ENCODE results near the gene ITGB3. TPM values are rescaled to one million over a fixed set of nuclear protein-coding genes. Genes with fewer than 3 reads are reported as not detected.

ITGB3 gene
- polyA plus RNA-seq, 4 donors, result 0.54 to 4.8 (median 2.2) TPM

GRCh38 chr17:47288531-47289116, 35.0 kb downstream of the ITGB3 start:
- H3K27me3 ChIP-seq (ENCODE audit: control insufficient read depth in 3 of 3, insufficient read depth in 3 of 3, low read length in 3 of 3), result no peaks in the 10 kb centered on the region
- no peaks in the 10 kb centered on the region for H3K9me3 ChIP-seq (ENCODE audit: control insufficient read depth in 2 of 2, insufficient read depth in 1 of 2, low read depth in 1 of 2, low read length in 1 of 2)
- H3K4me3 ChIP-seq (ENCODE audit: low read depth in 1 of 3, low read length in 3 of 3), result no peak overlapping the region
- WGBS, 3 donors, result 69 to 75% (median 70%) methylated on average over 6 of the region's 6 CpGs
- H3K36me3 ChIP-seq (ENCODE audit: control insufficient read depth in 3 of 3, insufficient read depth in 2 of 3, low read depth in 1 of 3, low read length in 3 of 3), result peaks cover 0 to 6% (median 0%) of the 10 kb centered on the region in 3 donors
- DNase-seq, result peak in 1 of 2 donors; percentile 59
- no peaks in the 10 kb centered on the region for H3K4me1 ChIP-seq (ENCODE audit: control insufficient read depth in 3 of 3, insufficient read depth in 2 of 3, low read depth in 1 of 3, low read length in 2 of 3)
- FAIRE-seq, result no peak
- no peak overlapping the region for H3K27ac ChIP-seq (ENCODE audit: low read depth in 1 of 3, low read length in 2 of 3)

DNA sequence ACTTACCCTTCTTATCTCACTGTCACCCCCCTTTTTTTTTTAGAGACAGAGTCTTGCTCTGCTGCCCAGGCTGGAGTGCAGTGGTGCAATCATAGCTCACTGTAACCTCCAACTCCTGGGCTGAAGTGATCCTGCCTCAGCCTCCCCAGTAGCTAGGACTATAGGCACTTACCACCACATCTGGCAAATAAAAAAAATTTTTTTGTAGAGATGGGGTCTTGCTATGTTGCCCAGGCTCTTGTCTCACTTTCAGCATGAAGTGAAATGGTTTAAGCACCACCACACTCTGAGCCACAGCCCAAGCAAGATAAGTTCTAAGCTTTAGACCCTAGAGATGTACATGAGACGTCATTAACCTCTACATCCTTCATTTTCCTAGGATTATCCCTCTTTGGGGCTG, 35.7 kb downstream of the ITGB3 start:
- Histone ChIP-seq H3K4me3 (ENCODE audit: low read depth in 1 of 3, low read length in 3 of 3) (no peak overlapping the region), H3K9me3 (ENCODE audit: control insufficient read depth in 2 of 2, insufficient read depth in 1 of 2, low read depth in 1 of 2, low read length in 1 of 2) (no peaks in the 10 kb centered on the region), H3K27ac (ENCODE audit: low read depth in 1 of 3, low read length in 2 of 3) (no peak overlapping the region), H3K36me3 (ENCODE audit: control insufficient read depth in 3 of 3, insufficient read depth in 2 of 3, low read depth in 1 of 3, low read length in 3 of 3) (peaks cover 0 to 6% (median 0%) of the 10 kb centered on the region in 3 donors), H3K27me3 (ENCODE audit: control insufficient read depth in 3 of 3, insufficient read depth in 3 of 3, low read length in 3 of 3) (no peaks in the 10 kb centered on the region), H3K4me1 (ENCODE audit: control insufficient read depth in 3 of 3, insufficient read depth in 2 of 3, low read depth in 1 of 3, low read length in 2 of 3) (no peaks in the 10 kb centered on the region)
- FAIRE-seq (no peak), DNase-seq (no peak)
- 83 to 100% (median 85%) methylated on average over 1 of the region's 1 CpG for WGBS, 3 donors

DNA sequence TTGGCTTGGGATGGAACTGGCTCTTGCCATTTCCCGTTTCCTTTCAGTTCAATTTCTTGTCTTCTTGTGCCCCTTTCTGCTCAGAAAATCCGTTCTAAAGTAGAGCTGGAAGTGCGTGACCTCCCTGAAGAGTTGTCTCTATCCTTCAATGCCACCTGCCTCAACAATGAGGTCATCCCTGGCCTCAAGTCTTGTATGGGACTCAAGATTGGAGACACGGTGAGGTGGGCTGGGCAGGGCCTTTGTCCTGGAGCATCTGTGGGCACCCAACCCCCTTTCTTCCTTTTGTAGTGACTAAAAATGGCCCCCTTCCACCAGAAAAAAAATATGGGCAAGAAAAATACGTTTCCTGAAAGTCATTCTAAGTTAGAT, 37.2 kb downstream of the ITGB3 start:
- no peaks in the 10 kb centered on the region for H3K27me3 ChIP-seq (ENCODE audit: control insufficient read depth in 3 of 3, insufficient read depth in 3 of 3, low read length in 3 of 3)
- no peaks in the 10 kb centered on the region for H3K4me1 ChIP-seq (ENCODE audit: control insufficient read depth in 3 of 3, insufficient read depth in 2 of 3, low read depth in 1 of 3, low read length in 2 of 3)
- FAIRE-seq (no peak), DNase-seq (no peak)
- 71 to 85% (median 76%) methylated on average over 5 of the region's 5 CpGs for WGBS, 3 donors
- no peak overlapping the region for H3K27ac ChIP-seq (ENCODE audit: low read depth in 1 of 3, low read length in 2 of 3)
- peaks cover 0 to 11% (median 0%) of the 10 kb centered on the region in 3 donors for H3K36me3 ChIP-seq (ENCODE audit: control insufficient read depth in 3 of 3, insufficient read depth in 2 of 3, low read depth in 1 of 3, low read length in 3 of 3)
- no peaks in the 10 kb centered on the region for H3K9me3 ChIP-seq (ENCODE audit: control insufficient read depth in 2 of 2, insufficient read depth in 1 of 2, low read depth in 1 of 2, low read length in 1 of 2)
- no peak overlapping the region for H3K4me3 ChIP-seq (ENCODE audit: low read depth in 1 of 3, low read length in 3 of 3)

- Histone ChIP-seq H3K27ac (ENCODE audit: low read depth in 1 of 3, low read length in 2 of 3) (no peak overlapping the region), H3K36me3 (ENCODE audit: control insufficient read depth in 3 of 3, insufficient read depth in 2 of 3, low read depth in 1 of 3, low read length in 3 of 3) (peaks cover 0 to 11% (median 0%) of the 10 kb centered on the region in 3 donors), H3K9me3 (ENCODE audit: control insufficient read depth in 2 of 2, insufficient read depth in 1 of 2, low read depth in 1 of 2, low read length in 1 of 2) (no peaks in the 10 kb centered on the region), H3K4me3 (ENCODE audit: low read depth in 1 of 3, low read length in 3 of 3) (no peak overlapping the region), H3K27me3 (ENCODE audit: control insufficient read depth in 3 of 3, insufficient read depth in 3 of 3, low read length in 3 of 3) (no peaks in the 10 kb centered on the region), H3K4me1 (ENCODE audit: control insufficient read depth in 3 of 3, insufficient read depth in 2 of 3, low read depth in 1 of 3, low read length in 2 of 3) (no peaks in the 10 kb centered on the region)
- WGBS, 3 donors, result 80 to 86% (median 82%) methylated on average over 8 of the region's 8 CpGs
- FAIRE-seq, result no peak
- DNase-seq, result no peak
Observed at GRCh38 chr17:47291242-47291873, 37.7 kb downstream of the ITGB3 start.

GRCh38 chr17:47292206-47292605, 38.6 kb downstream of the ITGB3 start:
- no peaks in the 10 kb centered on the region for H3K4me1 ChIP-seq (ENCODE audit: control insufficient read depth in 3 of 3, insufficient read depth in 2 of 3, low read depth in 1 of 3, low read length in 2 of 3)
- no peak for DNase-seq
- H3K27ac ChIP-seq (ENCODE audit: low read depth in 1 of 3, low read length in 2 of 3), result no peak overlapping the region
- H3K36me3 ChIP-seq (ENCODE audit: control insufficient read depth in 3 of 3, insufficient read depth in 2 of 3, low read depth in 1 of 3, low read length in 3 of 3), result peaks cover 0 to 11% (median 0%) of the 10 kb centered on the region in 3 donors
- no peaks in the 10 kb centered on the region for H3K27me3 ChIP-seq (ENCODE audit: control insufficient read depth in 3 of 3, insufficient read depth in 3 of 3, low read length in 3 of 3)
- no peak for FAIRE-seq
- no peak overlapping the region for H3K4me3 ChIP-seq (ENCODE audit: low read depth in 1 of 3, low read length in 3 of 3)
- H3K9me3 ChIP-seq (ENCODE audit: control insufficient read depth in 2 of 2, insufficient read depth in 1 of 2, low read depth in 1 of 2, low read length in 1 of 2), result no peaks in the 10 kb centered on the region
- 89 to 92% (median 90%) methylated on average over 14 of the region's 14 CpGs for WGBS, 3 donors

DNA sequence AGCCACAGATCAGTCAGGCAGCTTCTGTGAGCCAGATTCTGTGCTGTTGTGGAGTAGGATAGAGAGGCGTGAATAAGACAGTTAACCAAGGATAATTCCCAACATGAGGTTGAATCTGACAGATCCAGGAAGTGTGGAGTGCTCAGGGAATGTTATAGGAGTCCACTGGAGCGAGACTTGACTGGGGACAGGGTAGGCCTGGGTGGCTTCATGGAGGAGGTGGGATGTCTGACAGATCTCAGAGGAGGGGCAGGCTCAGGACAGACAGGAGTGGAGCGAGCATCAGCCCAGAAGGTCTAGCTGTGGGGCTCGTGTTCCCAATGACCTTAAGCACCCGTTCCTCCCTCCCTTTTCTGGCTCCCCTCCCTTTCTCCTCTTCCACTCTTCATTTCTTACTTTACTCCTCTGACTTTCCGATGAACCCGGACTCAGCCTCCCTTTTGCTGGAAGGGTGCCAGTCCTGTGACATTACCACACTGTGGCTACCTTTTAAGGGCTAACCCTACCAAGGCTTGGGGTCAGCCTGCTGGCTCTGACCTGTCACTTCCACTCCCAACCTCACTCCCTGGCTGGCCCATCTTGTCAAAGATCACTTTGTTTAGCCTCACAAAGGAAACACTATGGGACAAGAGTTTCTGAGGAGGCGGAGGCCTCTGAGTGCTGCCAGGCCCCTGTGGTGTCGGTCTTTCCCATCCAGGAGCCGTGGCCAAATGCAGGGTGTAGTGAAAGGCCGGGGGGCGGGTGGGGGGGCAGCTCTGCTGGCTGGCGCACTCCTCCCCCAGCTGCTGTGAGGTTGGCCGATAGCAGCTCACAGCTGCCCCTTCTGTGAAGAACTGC, 41.6 kb downstream of the ITGB3 start:
- FAIRE-seq (no peak), DNase-seq (no peak)
- H3K4me3 ChIP-seq (ENCODE audit: low read depth in 1 of 3, low read length in 3 of 3), result no peak overlapping the region
- no peaks in the 10 kb centered on the region for H3K4me1 ChIP-seq (ENCODE audit: control insufficient read depth in 3 of 3, insufficient read depth in 2 of 3, low read depth in 1 of 3, low read length in 2 of 3)
- 80 to 91% (median 82%) methylated on average over 14 of the region's 14 CpGs for WGBS, 3 donors
- no peaks in the 10 kb centered on the region for H3K27me3 ChIP-seq (ENCODE audit: control insufficient read depth in 3 of 3, insufficient read depth in 3 of 3, low read length in 3 of 3)
- H3K36me3 ChIP-seq (ENCODE audit: control insufficient read depth in 3 of 3, insufficient read depth in 2 of 3, low read depth in 1 of 3, low read length in 3 of 3), result peaks cover 0 to 11% (median 0%) of the 10 kb centered on the region in 3 donors
- H3K9me3 ChIP-seq (ENCODE audit: control insufficient read depth in 2 of 2, insufficient read depth in 1 of 2, low read depth in 1 of 2, low read length in 1 of 2), result no peaks in the 10 kb centered on the region
- H3K27ac ChIP-seq (ENCODE audit: low read depth in 1 of 3, low read length in 2 of 3), result peak overlapping the region in 1 of 3 donors; percentile 18

- DNase-seq, result no peak
Observed at GRCh38 chr17:47295874-47296255, 42.2 kb downstream of the ITGB3 start.

DNA sequence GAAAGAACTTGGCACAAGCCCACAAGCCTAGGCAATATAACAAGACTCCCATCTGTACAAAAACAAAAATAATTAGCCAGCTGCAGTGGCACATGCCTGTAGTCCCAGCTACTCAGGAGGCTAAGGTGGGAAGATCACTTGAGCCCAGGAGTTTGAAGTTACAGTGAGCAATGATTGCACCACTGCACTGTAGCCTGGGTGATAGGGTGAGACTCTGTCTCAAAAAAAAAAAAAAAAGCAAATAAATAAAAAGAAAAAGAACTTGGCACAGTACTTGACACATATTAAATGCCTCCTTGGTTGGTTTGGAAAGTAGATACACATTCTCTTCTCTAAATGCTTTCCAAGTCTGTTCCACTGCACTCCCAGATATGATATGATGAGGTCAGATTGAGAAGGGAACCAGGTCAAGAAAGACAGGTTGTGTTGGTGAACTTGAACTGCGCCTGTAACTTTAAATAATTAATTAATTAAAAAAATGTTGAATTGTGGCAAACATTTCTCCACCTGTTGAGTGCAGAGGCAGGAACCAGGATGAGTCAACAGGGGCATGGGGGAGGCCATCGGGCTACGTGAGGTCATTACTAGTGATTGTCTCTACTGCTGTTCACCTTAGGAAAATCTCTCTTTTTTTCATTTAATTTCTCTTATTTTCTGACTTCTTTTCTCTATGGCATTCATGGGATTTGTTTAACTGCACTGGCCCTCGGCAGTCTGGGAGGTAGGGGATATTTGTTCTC, 44.2 kb downstream of the ITGB3 start:
- H3K4me3 ChIP-seq (ENCODE audit: low read depth in 1 of 3, low read length in 3 of 3), result no peak overlapping the region
- DNase-seq, result no peak
- WGBS, 3 donors, result 92 to 99% (median 95%) methylated on average over 4 of the region's 4 CpGs
- peaks cover 0 to 3% of the 10 kb centered on the region in 2 donors for H3K9me3 ChIP-seq (ENCODE audit: control insufficient read depth in 2 of 2, insufficient read depth in 1 of 2, low read depth in 1 of 2, low read length in 1 of 2)
- no peaks in the 10 kb centered on the region for H3K4me1 ChIP-seq (ENCODE audit: control insufficient read depth in 3 of 3, insufficient read depth in 2 of 3, low read depth in 1 of 3, low read length in 2 of 3)
- H3K27me3 ChIP-seq (ENCODE audit: control insufficient read depth in 3 of 3, insufficient read depth in 3 of 3, low read length in 3 of 3), result no peaks in the 10 kb centered on the region
- FAIRE-seq, result no peak
- H3K27ac ChIP-seq (ENCODE audit: low read depth in 1 of 3, low read length in 2 of 3), result no peak overlapping the region
- peaks cover 0 to 10% (median 0%) of the 10 kb centered on the region in 3 donors for H3K36me3 ChIP-seq (ENCODE audit: control insufficient read depth in 3 of 3, insufficient read depth in 2 of 3, low read depth in 1 of 3, low read length in 3 of 3)

More at GRCh38 chr17:47295874-47296255, 42.2 kb downstream of the ITGB3 start:
- Histone ChIP-seq H3K27me3 (ENCODE audit: control insufficient read depth in 3 of 3, insufficient read depth in 3 of 3, low read length in 3 of 3) (no peaks in the 10 kb centered on the region), H3K9me3 (ENCODE audit: control insufficient read depth in 2 of 2, insufficient read depth in 1 of 2, low read depth in 1 of 2, low read length in 1 of 2) (no peaks in the 10 kb centered on the region), H3K27ac (ENCODE audit: low read depth in 1 of 3, low read length in 2 of 3) (no peak overlapping the region), H3K4me1 (ENCODE audit: control insufficient read depth in 3 of 3, insufficient read depth in 2 of 3, low read depth in 1 of 3, low read length in 2 of 3) (no peaks in the 10 kb centered on the region), H3K4me3 (ENCODE audit: low read depth in 1 of 3, low read length in 3 of 3) (no peak overlapping the region), H3K36me3 (ENCODE audit: control insufficient read depth in 3 of 3, insufficient read depth in 2 of 3, low read depth in 1 of 3, low read length in 3 of 3) (peaks cover 0 to 11% (median 0%) of the 10 kb centered on the region in 3 donors)
- WGBS, 3 donors, result 79 to 87% (median 82%) methylated on average over 6 of the region's 6 CpGs
- no peak for FAIRE-seq
